Activated T-cell treated with anti-CD3 and anti-CD28 coated beads, Interleukin-2, amount 50 U/mL, for 1 hour (primary cell): Measurements from ENCODE around the gene HK2.
"Not testable (repeated sequence)": the region's sequence is repeated elsewhere in the genome, so short reads cannot be mapped to it uniquely, and the experiment has no call there.

Experiments
- DNase-seq: peaks from one replicate; pipeline ENCODE4 v3.0.0-alpha.2; 2020

HK2 gene

GRCh38 chr2:74835831-74836674, 2.1 kb downstream of the HK2 start:
- no peak for DNase-seq

DNA sequence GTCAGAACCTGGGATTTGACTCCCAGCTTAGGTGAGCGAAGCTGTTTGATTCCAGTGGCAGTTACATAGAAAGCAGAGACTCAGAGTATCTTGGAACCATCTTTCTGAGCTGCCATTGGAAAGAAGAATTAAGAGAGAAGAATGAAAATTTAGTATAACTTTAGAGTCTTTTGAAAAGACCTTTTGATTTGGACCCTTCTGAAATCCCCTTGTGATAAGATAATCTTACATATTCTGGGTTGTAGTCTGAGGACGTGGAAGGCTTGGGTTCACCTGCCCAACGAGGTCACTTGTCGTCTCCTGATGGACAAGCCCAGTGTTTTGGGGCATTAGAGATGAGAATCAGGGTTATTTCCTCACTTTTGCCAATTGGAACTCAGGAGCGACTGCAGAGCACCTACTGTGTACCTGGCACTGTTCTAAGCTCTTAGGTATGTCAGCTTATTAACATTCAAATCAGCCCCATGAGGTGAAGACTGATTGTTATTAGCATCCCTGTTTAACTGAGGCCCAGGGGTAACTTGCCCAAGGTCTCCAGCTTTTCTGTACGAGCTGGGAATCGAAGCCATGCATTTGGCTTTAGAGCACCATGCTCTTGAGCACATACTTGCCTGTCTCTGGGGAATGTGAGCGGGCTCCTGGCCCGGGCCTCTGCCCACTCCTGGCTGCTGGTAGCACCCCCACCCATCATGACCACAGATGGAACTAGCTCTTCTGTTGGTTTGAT, 2.9 kb downstream of the HK2 start:
- DNase-seq: no peak

DNA sequence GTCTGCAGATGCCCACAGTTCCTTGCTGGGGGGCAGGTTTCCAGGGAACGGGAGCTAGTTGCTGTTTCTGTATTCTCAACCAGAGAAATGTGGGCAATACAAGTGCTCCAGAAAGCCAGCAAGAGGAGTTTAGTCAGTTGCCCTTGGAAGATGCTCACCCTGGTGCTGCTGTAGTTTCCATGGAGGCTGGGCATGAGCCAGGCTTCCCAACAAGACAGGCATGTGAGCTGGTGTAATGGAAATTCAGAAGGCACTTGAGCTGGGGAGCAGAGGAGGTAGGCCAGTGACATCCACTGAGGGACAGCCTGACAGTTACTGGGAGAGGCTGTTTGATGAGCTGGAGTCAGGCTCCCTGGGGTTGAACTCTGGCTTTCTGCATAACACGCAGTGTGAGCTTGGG, 7.7 kb downstream of the HK2 start:
- no peak for DNase-seq

- DNase-seq: no peak
These were observed 9.5 kb downstream of the HK2 start for GRCh38 chr2:74843433-74843832.

DNA sequence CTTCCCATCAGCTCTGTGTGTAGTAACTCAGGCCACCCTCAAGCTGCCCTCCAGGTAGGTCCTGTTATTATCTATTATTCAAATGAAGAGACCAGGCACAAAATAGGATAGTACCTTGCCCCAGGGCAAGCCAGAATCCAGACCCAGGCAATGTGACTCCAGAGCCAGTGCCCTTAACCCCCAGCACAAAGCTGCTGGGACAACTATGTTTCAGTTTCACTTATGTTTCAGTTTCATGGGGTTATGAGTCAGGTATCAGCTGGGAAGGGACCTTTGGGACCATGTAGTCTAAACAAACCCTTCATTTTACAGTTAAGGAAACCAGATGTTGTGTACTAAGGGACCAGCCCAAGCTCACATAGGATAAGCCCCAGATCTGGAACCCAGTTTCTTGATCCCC, 10.0 kb downstream of the HK2 start:
- DNase-seq: no peak

- no peak for DNase-seq
These were observed 10.8 kb downstream of the HK2 start for GRCh38 chr2:74844752-74845151.

GRCh38 chr2:74845217-74845751, 11.4 kb downstream of the HK2 start:
- peak; percentile 44 for DNase-seq

GRCh38 chr2:74845991-74846390, 12.1 kb downstream of the HK2 start:
- no peak for DNase-seq

DNA sequence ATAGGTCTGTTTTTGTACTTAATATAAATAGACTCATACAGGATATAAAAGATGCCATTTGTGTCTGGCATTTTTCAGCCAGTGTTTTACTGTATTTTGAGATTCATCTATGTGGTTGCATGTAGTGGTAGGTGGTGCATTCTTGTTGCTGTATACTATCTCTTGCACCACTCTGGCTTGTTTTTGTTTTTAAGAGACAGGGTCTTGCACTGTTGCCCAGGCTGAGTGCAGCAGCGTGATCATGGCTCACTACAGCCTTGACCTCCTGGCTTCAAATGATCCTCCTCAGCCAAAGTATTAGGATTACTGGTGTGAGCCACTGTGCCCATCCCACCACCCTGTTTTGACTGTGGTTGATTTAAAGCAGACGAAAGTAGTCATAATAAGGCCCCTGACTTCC, 12.6 kb downstream of the HK2 start:
- DNase-seq: no peak

- no peak for DNase-seq
These were observed 13.3 kb downstream of the HK2 start for GRCh38 chr2:74847070-74847858.

DNA sequence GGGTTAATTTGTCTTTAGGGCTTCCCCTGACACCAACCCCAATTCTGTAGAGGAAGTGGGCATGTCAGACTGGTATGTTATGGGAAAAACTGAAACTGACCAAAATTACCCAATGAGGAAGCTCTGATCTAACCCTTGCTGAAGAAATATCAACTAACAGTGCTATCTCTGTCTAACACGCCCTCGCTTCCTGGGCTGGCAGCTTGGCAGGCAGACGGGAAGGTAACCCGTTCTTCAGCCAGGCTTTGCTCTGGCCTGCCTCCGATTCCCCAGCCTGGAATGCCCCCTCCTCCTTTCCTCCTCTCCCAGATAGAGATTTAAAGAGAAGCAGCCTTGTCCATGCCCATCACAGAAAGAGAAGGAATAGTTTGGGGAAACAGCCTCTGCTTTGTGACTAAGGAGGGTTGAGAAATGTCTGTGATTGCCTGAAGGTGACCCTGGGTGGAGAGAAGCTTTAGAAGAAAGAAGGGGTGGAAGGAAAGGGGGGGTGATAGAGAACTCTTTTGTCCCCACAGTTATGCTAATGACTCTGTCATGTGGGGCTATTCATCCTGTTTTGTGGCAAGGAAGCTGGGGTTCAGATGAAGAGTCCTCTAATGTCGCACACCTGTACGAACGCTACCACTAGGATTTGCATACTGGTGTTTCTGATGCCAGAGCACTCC, 15.4 kb downstream of the HK2 start:
- peak; percentile 40 for DNase-seq

- no peak for DNase-seq
These were observed 16.7 kb downstream of the HK2 start for GRCh38 chr2:74850496-74851190.

DNA sequence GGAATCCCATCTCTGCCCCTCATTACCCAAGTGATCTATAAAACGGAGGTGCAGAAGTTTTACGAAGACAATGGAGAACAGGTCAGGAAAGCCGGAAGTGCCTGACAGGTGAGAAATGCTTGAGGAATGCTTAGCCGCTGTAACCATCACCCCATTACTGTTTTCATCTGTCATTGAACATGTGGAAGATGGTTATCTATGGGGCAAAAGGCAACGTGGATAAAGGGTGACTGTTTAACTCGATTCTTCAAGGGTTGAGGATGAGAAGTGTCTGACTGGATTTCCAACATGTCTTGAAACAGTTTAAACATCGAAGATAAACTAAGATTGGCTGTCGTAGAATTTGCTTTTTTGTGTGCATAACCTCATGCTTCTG, 17.3 kb downstream of the HK2 start:
- no peak for DNase-seq

- DNase-seq: not testable (repeated sequence)
These were observed 19.4 kb downstream of the HK2 start for GRCh38 chr2:74853360-74853759.

GRCh38 chr2:74854401-74854800, 20.5 kb downstream of the HK2 start:
- no peak for DNase-seq

DNA sequence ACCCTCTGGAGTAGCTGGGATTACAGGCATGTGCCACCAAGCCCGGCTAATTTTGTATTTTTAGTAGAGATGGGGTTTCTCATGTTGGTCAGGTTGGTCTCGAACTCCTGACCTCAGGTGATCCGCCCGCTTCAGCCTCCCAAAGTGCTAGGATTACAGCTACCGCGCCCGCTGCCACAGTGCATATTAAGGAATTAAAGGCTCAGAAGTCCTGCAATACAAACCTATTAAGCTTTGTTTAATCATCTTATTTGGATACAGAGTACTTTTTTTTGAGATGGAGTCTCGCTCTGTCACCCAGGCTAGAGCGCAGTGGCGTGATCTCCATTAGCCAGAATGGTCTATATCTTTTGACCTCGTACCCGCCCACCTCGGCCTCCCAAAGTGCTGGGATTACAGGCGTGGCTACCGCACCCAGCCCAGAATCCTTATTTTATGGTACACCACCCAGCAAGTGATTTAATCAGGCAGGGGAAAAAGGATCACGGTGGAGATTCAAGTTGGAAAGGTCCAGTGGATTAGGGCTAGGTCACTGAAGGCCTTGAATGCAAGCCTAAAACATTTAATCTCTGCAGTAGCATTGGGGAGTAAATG, 21.3 kb downstream of the HK2 start:
- DNase-seq: not testable (repeated sequence)

DNA sequence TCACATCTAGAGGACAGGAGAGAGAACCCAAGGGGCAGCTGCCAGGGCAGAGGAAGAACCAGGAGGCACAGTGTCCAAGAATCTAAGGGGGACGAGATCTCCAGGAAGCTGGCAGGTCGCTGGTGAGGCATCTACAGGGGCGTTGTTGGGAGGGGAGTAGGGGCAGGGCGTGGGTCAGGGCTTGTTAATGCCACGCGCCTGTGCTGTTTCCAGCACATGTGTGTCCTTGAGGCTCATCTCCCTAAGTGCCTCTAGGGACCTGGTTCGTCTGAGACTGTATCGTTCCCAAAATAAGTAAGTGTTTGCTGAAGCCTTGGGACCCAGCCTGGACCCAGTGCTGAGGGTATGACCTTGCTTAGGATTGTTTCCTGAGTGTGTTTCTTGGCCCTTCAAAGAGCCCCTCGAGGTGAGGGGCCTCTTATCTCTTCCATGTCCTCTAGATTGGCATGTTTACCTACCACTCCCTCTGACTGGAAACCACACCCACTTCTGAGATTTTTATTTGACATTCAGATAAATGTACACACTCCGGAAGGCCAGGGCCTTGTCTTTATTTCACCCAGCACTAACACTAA, 22.2 kb downstream of the HK2 start:
- no peak for DNase-seq

GRCh38 chr2:74856599-74856998, 22.7 kb downstream of the HK2 start:
- no peak for DNase-seq

GRCh38 chr2:74857215-74857614, 23.3 kb downstream of the HK2 start:
- no peak for DNase-seq

DNA sequence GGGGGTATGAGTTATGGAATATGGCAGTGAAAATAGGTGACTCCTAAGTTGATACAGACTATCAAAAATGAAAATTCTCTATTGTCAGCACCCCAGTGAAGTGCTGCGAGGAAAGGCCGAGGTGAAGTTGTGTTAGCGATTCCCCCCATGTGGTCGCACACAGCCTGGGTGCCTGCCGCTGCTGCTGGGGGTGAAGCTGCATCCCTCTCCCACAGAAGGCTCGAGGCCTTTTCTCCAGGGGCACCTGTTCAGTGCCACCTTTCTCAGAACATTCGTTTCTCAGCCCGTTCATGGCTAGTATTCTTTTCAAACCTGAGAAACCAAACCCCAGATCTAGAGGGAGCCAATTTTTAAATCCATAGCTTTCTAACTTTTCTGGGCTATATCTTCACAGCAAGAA, 23.8 kb downstream of the HK2 start:
- no peak for DNase-seq

- no peak for DNase-seq
These were observed 24.4 kb downstream of the HK2 start for GRCh38 chr2:74858281-74858680.
